MV-4-11 (cell line): ENCODE measurements around the gene CUX1.
"Not testable (repeated sequence)": the region's sequence is repeated elsewhere in the genome, so short reads cannot be mapped to it uniquely, and the experiment has no call there.

Experiments used
- DNase-seq: peaks from one replicate; lab custom pipeline; 2025; lab: John Stamatoyannopoulos, UW

The CUX1 gene

DNA sequence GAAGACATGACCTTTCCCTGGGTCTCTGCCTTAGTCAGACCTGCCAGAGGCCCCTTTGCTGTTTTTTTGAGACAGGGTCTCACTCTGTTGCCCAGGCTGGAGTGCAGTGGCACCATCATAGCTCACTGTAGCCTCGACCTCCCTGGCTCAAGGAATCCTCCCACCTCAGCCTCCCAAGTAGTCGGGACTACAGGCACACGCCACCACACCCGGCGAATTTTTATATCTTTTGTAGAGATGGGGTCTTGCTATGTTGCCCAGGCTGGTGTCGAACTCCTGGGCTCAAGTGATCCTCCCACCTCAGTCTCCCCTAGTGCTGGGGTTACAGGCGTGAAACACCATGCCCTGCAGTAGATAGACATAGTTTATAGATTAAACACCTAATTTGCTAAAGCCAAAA is 366.4 kb downstream of the CUX1 start:
- DNase-seq, result not testable (repeated sequence)

DNA sequence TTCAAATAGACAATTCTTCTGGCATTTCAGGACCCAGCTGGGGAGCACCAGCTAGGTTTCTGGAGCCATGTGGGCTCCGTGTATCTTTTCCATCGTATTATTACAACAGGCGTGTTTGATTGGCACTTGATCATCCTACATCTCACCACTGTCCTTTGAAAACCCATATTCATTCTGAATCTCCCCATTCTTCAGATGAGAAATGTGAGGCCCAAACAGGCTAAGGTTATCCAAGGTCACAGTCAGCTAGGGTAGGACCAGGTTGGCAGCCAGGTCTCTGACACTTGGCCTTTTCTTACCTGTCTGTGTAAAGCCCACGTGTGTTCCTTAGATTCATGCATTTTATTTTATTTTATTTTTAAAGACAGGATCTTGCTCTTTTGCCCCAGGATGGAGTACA is 366.9 kb downstream of the CUX1 start:
- no peak for DNase-seq

DNA sequence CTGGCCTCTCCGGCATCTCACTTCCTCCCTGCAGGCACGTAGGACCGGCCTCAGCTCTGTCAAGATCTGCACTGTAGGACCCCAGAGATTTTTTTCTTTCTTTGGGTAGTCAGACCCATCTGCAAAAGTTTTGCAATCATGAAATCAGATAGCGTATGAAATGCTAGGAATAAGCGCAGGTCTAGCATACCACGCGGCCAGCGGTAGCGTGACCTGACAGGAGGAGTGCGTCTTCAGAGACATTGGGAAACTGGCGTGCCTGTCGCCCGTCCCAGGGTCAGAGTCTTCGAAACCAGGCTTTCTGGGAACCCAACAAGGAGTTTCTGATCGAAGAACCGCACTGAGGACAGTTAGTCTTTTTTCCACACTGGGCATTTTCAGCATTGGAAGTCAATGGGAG is 368.4 kb downstream of the CUX1 start:
- DNase-seq, result no peak

- DNase-seq, result no peak
These were observed 368.9 kb downstream of the CUX1 start for GRCh38 chr7:102186306-102186705.

- no peak for DNase-seq
These were observed 371.3 kb downstream of the CUX1 start for GRCh38 chr7:102188746-102189145.

- no peak for DNase-seq
These were observed 372.3 kb downstream of the CUX1 start for GRCh38 chr7:102189756-102190155.

GRCh38 chr7:102190776-102191350 is 373.4 kb downstream of the CUX1 start:
- no peak for DNase-seq

DNA sequence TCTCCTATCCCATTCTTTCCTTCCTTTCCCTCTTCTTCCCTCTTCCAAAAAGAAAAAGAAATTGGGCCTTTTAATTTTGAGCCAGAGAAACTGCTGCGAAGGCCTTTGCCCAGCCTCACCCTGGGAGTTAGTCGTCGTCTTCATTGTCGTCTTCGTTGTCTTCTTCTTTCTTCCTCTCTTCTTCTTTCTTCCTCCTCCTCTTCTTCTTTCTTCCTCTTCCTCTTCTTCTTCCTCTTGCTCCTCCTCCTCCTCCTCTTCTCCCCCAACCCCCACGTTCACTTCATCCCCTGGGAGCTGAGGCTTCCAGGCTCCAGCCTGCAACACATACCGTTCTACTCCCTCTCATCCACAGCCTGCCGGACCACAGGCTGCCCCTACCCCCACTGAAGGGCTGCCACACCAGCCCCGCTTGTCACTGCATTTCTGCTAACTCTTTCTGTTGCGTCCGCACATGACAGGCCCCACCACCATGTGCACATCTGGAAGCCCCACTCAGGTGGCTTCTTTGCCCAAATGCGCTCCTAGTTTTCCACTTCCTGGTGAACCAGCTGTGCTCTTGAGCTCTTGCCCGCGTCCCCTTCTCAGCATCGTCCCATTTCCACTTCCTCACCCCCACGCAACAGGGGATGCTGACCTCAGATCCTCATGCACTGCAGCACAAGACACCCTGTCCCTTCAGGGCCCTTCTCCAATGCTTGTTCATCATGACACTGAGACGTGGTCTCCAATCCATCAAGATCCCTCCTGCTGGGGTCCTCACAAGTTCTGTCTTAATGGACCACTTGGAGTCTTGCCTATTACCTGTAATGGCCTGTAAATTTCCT is 374.3 kb downstream of the CUX1 start:
- no peak for DNase-seq

GRCh38 chr7:102192790-102193189 is 375.4 kb downstream of the CUX1 start:
- DNase-seq, result no peak

DNA sequence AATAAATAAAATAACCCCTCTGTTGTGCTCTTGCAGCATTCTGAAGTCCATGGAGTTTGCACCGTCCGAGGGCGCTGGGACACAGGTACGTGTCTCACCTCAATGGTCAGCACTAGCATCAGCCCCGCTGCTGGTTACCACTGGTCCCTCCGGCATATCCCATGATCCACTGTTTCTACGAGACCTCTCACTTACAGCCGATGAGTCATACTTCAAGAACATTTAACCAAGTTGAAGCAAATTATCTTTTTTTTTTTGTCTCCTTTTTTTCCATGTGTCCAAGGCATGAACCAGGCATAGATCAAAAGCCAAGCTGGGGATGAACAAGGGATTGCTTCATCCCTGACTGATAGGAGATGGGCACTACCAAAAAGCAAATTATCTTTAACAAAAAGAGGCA is 376.4 kb downstream of the CUX1 start:
- no peak for DNase-seq

- DNase-seq, result no peak
These were observed 377.9 kb downstream of the CUX1 start for GRCh38 chr7:102195361-102195760.

- no peak for DNase-seq
These were observed 378.6 kb downstream of the CUX1 start for GRCh38 chr7:102196028-102196427.

DNA sequence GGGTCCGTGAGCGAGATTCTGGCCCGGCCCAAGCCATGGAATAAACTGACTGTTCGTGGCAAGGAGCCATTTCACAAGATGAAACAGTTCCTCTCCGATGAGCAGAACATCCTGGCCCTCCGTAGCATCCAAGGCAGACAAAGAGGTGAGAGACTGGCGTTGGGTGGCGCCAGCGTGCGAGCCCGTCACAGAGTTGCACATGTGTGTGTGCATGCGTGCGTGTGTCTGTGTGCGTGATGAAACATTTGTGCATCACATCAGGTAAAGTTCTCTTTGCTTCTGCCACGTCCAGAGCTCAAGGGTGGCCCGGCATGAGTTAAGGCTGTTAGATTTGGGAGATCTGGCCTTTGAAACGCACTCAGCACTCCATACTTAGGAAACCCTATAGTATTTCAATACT is 379.7 kb downstream of the CUX1 start:
- DNase-seq, result no peak

GRCh38 chr7:102197599-102197998 is 380.2 kb downstream of the CUX1 start:
- DNase-seq, result no peak

DNA sequence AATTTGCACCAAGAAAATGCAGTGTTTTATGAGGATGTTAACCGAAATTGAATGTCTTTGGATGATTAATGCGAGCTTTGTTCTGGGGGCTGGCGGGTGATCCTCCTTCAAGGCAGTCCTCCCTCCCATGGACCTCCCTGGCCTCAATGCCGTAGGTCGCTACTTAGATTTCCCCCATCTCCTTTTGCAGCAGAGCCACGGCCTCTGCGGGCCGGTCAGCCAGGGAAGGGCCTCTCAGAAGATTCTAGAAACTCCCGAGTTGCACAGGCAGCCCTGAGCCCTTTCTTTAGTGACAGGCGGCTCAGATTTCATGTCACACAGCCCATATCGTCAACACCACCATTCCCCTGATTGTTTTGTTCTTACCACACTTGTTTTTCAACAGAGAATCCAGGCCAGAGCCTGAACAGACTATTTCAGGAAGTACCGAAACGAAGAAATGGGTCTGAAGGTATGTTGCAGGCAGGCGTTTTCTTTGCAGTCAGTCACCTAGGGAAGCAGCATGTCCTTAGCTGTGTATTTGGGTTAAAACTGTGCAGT is 381.1 kb downstream of the CUX1 start:
- no peak for DNase-seq

DNA sequence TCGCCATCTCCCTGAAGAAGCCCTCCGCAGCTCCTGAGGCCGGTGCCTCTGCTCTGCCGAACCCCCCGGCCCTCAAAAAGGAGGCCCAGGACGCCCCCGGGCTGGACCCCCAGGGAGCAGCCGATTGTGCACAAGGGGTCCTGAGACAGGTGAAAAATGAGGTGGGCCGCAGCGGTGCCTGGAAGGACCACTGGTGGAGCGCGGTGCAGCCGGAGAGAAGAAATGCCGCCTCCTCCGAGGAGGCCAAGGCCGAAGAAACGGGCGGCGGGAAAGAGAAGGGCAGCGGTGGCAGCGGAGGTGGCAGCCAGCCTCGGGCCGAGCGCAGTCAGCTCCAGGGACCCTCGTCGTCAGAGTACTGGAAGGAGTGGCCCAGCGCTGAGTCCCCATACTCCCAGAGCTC is 384.1 kb downstream of the CUX1 start:
- DNase-seq, result no peak

DNA sequence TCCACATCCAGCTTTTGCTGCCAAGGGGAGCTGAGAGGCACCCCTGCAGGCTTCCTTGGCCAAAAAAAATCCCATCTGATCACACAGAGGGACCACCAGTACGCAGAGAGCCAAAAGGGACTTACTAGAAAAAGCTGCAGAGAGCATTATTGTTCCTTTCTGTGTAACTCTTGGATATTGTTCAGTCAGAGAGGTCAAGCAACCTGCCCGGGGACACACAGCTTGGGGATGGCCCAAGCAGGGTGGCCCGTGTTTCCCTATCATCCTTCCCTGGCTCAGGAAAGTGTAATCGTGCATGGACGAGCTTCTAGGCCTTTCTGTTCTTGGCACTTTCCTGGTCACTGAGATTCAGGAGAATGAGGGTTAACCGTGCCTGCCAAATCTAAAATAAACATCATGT is 385.1 kb downstream of the CUX1 start:
- DNase-seq, result no peak

DNA sequence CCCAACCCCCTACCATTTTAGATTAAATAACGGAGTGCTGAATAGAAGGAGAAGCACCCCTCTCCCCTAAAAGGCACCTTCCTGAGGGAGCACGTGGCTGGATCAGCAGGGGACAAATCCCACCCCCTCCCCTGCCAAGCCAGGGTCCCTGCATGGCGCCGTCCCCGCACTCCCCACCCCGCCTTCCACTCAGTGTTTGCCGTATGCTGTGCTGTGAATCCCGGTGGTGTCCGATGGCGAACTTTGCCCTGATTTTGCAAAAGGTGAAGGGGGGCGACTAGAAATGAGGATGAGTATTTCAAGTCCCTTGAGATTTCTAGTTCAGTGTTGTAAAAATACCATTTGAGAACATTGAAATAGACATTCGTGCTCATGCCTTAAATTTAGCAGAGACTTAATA is 385.8 kb downstream of the CUX1 start:
- no peak for DNase-seq

GRCh38 chr7:102204212-102204611 is 386.8 kb downstream of the CUX1 start:
- DNase-seq, result no peak

- DNase-seq, result no peak
These were observed 388.5 kb downstream of the CUX1 start for GRCh38 chr7:102205915-102206314.

- no peak for DNase-seq
These were observed 391.4 kb downstream of the CUX1 start for GRCh38 chr7:102208826-102209225.

DNA sequence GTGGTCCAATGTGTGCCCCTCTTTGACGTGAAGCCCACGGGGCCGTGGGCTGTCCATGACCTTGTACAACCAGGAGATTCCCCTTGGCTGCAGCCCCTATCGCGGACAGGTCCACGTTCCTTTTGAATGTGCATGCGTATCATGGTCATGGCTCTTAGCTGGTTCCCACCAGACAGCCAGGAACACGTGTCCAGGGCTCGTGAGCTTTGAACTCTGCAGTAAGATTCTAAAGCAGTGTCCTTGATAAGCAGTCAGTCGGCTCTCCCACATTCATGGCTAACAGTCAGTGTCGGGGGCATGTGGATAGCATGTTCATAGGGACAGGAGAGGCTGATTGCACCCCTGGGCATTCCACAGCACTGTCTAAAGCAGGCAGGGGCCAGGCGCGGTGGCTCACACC is 393.4 kb downstream of the CUX1 start:
- DNase-seq, result no peak
